Measurements from ENCODE around the gene MEST. TPM values are rescaled to one million over a fixed set of nuclear protein-coding genes. Genes with fewer than 3 reads are reported as not detected.

The MEST gene
- total RNA-seq, 4 donors from 2014 or later, result 64.0 to 953 (median 201) TPM

DNA sequence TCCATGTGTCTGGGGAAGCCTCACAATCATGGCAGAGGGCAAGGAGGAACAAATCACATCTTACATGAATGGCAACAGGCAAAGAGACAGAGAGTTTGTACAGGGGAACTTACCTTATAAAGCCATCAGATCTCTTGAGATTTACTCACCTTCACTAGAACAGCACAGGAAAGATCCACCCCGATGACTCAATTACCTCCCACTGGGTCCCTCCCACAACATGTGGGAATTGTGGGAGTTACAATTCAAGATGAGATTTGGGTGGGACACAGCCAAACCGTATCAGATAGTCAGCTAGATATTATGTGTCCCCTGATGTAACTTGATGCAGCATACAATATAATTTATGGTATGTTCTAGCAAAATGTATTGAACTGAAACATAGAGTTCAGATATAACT is 36.9 kb upstream of the MEST start:
- TF ChIP-seq, protein P1, sequence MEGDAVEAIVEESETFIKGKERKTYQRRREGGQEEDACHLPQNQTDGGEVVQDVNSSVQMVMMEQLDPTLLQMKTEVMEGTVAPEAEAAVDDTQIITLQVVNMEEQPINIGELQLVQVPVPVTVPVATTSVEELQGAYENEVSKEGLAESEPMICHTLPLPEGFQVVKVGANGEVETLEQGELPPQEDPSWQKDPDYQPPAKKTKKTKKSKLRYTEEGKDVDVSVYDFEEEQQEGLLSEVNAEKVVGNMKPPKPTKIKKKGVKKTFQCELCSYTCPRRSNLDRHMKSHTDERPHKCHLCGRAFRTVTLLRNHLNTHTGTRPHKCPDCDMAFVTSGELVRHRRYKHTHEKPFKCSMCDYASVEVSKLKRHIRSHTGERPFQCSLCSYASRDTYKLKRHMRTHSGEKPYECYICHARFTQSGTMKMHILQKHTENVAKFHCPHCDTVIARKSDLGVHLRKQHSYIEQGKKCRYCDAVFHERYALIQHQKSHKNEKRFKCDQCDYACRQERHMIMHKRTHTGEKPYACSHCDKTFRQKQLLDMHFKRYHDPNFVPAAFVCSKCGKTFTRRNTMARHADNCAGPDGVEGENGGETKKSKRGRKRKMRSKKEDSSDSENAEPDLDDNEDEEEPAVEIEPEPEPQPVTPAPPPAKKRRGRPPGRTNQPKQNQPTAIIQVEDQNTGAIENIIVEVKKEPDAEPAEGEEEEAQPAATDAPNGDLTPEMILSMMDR (IDR thresholded peaks at IDR 0.05), result no peak

DNA sequence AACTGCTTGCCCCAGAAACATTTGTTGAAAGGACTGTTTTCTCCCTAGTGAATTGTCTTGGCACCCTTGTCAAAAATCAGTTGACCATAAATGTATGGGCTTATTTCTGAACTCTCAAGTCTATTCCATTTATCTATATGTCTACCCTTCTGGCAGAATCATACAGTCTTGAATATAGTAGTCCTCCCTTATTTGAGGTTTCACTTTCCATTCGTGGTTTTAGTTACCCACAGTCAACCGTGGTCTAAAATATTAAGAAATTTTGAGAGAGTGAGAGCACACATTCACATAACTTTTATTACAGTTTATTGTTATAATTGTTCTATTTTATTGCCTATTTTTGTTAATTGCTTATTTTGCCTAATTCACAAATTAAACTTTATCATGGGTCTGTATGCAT is 33.6 kb upstream of the MEST start:
- ATAC-seq (ENCODE audit: low FRiP score) (no peak), DNase-seq (ENCODE audit: low spot score) (no peak)
- TF ChIP-seq, protein P1 (IDR thresholded peaks at IDR 0.05), result no peak

More for the DNA sequence above, 36.9 kb upstream of the MEST start:
- ATAC-seq (ENCODE audit: low FRiP score) (no peak), DNase-seq (ENCODE audit: low spot score) (no peak)

DNA sequence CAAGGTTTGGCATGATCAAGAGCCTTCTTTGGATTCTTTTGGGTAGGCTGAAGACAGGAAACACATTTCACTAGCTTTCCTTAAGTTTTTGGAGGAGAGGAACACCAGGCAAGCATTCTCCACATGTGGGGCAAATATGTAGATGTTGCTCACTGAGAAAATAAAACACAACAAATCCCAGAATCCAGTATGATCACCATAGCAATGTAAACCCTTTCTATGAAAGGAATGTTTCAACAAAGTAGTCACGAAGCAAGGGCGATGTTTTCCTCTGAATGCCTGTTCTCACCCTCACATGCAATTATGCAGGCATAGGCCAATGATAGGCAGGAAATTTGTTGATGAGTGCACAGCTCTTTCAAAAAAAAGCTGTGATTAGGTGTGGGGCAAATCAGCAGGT is 30.6 kb upstream of the MEST start:
- DNase-seq (ENCODE audit: low spot score) (no peak), ATAC-seq (ENCODE audit: low FRiP score) (no peak)
- TF ChIP-seq, protein P1 (IDR thresholded peaks at IDR 0.05), result no peak

DNA sequence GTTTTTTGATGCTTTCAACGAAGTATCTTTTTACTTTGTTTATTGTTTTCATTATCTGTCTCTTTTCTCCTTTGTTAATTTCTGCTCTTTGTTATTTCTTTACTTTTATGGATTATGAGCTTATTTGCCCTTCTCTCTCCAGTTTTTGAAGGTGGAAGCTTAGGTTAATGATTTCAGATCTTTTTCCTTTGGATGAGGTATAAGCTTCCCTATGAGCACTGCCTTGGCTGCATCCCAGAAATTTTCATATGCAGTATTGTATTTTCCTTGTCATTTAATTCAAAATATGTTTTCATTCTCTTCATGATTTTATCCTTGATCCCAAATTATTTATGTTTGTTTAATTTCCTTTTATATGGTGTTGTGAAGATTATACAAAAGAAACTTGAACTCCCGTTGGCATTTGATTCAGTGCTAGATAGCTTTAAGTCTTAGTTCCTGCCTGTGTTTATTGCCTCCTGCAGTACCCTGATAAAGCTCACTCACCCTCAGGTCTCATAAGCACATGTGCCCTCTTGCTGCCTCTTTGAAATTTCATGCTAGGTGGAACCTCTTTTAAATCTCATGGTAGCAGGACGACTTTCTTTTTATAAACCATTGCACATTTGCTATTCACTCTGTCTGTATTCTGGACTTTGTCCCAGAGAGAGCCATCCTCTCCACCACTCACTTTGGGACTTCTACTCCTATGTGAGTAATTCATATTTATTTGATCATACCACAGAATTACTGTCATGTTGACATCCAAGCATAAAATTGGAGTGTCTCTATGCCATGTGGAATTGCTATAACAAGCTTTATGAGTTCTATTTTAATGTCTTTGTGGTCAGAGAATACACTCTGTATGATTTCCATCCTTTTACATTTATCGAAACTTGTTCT is 28.1 kb upstream of the MEST start:
- TF ChIP-seq, protein P1 (IDR thresholded peaks at IDR 0.05), result no peak
- DNase-seq (ENCODE audit: low spot score) (no peak), ATAC-seq (ENCODE audit: low FRiP score) (no peak)

DNA sequence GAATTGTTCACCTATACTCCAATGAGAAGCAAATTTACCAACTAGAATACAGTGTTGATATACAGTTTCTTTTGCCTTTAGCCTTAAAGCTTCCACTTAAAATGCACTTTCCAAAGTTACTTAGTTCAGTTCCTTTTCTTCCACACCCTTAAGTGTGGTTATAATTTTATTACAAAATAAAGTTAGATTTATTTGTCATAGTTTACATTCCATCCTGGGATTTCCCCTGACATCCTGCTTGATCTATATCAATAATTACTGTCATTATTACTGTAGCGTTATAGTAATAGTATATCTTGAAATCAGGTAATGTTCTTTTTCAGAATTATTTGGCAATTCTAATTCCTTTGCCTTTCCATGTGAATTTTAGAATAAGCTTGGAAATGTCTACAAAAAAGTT is 23.3 kb upstream of the MEST start:
- ATAC-seq (ENCODE audit: low FRiP score) (no peak), DNase-seq (ENCODE audit: low spot score) (no peak)
- TF ChIP-seq, protein P1 (IDR thresholded peaks at IDR 0.05), result no peak

DNA sequence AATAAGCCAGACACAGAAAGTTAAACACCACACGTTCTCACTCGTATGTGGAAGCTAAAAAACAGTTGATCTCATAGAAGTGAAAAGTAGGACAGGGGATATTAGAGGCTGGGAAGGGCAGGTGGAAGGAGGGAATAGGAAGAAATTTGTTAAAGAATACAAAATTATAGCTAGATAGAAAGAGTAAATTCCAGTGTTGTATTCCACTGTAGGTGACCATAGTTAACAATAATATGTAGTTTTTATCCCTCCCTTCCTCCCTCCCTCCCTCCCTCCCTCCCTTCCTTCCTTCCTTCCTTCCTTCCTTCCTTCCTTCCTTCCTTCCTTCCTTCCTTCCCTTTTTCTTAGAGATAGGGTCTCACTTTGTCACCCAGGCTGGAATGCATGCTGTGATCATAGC is 19.9 kb upstream of the MEST start:
- TF ChIP-seq, protein P1 (IDR thresholded peaks at IDR 0.05), result no peak
- no peak for ATAC-seq (ENCODE audit: low FRiP score)
- no peak for DNase-seq (ENCODE audit: low spot score)

DNA sequence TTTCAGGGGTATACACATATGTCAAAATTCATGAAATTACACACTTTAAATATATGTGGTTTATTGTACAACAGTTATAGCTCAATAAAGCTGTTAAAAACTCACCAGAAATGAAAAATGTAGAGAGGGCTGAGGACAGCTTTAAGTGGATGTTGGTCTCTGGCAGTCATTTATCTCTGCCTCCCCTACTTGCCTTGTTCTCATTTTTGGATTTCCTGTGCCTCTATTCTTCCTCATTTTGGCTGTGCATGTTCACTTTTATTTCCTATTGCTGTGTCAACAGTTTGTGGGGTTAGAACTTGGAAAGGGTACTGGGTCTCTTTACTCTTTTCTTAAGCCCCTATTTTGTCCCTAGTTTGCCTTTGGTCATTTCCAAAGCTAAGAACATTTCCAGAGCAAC is 18.6 kb upstream of the MEST start:
- ATAC-seq (ENCODE audit: low FRiP score) (no peak), DNase-seq (ENCODE audit: low spot score) (no peak)
- TF ChIP-seq, protein P1 (IDR thresholded peaks at IDR 0.05), result no peak
